GM12875 (cell line): ENCODE measurements around the gene LRRC71.

Experiments
- H3K4me3 ChIP-seq: one replicate; pipeline ENCODE4 v1.5.1; 2011; ENCODE audit warnings: low read depth, low read length, control low read depth
- TF ChIP-seq, protein P1 (sequence below): IDR thresholded peaks from 2 replicates; pipeline ENCODE4 v1.5.1; 2011; ENCODE audit warnings: low read depth, mild to moderate bottlenecking, control low read depth, inconsistent platforms, low read length, moderate library complexity, borderline replicate concordance; ENCODE audit not compliant: insufficient read depth

LRRC71 gene

DNA sequence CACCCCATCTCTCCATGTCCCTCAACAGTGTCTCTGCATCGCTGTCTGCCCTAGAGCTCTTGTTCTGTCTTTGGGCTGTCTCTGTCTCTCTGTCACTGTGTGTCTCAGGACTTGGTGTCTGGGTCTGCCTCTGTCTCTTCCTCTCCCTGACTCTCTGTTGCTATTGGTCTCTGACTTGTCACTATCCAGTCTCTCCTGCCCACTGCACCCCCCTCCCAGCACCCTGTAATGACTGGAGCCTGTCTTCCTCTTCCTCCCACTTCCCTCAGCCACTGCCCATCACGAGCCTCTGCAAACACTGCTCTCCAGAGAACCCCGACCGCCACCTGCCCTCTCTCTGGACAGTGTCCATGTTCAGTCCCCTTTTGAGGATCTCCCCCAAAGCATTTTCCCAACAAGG is 14.8 kb upstream of the LRRC71 start:
- TF ChIP-seq, protein P1, sequence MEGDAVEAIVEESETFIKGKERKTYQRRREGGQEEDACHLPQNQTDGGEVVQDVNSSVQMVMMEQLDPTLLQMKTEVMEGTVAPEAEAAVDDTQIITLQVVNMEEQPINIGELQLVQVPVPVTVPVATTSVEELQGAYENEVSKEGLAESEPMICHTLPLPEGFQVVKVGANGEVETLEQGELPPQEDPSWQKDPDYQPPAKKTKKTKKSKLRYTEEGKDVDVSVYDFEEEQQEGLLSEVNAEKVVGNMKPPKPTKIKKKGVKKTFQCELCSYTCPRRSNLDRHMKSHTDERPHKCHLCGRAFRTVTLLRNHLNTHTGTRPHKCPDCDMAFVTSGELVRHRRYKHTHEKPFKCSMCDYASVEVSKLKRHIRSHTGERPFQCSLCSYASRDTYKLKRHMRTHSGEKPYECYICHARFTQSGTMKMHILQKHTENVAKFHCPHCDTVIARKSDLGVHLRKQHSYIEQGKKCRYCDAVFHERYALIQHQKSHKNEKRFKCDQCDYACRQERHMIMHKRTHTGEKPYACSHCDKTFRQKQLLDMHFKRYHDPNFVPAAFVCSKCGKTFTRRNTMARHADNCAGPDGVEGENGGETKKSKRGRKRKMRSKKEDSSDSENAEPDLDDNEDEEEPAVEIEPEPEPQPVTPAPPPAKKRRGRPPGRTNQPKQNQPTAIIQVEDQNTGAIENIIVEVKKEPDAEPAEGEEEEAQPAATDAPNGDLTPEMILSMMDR: no peak
- H3K4me3 ChIP-seq: no peak overlapping the region

DNA sequence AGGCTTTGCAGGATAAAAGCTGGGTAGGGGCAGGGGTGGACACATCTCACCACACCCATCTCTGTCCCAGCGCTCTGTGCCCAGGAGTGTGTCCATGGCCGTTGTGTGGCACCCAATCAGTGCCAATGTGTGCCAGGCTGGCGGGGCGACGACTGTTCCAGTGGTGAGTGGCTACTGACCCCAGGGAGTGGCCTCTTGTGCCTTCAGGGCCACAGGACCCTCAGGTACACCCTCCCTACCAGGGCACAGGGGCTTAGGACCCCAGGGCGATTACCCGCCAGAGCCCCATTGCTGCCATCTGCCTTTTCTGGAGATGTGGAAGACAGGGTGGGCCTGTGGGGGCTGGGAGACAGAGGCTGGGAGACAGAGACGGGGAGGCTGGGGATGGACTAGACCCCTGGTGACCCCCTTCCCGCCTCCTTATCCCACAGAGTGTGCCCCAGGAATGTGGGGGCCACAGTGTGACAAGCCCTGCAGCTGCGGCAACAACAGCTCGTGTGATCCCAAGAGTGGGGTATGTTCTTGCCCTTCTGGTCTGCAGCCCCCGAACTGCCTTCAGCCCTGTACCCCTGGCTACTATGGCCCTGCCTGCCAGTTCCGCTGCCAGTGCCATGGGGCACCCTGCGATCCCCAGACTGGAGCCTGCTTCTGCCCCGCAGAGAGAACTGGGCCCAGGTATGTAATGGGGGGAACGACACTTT is 14.1 kb upstream of the LRRC71 start:
- TF ChIP-seq, protein P1: no peak

DNA sequence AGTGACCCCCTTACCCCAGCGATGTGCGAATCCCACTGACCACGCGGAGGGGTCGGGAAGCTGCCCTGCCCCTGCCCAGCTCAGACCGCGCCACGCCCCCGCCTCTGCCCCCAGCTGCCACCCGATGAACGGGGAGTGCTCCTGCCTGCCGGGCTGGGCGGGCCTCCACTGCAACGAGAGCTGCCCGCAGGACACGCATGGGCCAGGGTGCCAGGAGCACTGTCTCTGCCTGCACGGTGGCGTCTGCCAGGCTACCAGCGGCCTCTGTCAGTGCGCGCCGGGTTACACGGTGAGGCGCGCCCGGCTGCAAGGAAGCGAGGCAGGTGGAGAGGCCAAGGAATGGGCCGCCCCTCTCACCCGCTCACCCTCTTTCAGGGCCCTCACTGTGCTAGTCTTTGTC is 11.9 kb upstream of the LRRC71 start:
- TF ChIP-seq, protein P1: no peak
- H3K4me3 ChIP-seq: no peak overlapping the region

More for the DNA sequence above, 14.1 kb upstream of the LRRC71 start:
- H3K4me3 ChIP-seq: no peak overlapping the region

DNA sequence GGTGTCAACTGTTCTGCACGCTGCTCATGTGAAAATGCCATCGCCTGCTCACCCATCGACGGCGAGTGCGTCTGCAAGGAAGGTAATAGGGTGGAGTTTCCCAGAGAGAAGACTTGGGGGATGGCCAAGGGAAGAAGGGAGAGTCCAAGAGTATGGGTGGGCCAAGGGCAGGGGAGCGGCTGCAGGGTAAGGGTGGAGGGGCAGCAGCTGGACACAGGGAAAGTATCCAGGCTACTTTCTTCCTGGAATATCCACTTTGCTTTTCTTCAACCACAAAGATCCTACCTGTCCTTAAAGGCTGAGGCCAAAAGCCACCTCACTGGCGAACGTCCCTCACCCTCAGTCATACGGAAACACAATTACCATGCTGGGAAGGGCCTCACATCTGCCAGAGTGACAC is 11.5 kb upstream of the LRRC71 start:
- TF ChIP-seq, protein P1: no peak
- no peak overlapping the region for H3K4me3 ChIP-seq

DNA sequence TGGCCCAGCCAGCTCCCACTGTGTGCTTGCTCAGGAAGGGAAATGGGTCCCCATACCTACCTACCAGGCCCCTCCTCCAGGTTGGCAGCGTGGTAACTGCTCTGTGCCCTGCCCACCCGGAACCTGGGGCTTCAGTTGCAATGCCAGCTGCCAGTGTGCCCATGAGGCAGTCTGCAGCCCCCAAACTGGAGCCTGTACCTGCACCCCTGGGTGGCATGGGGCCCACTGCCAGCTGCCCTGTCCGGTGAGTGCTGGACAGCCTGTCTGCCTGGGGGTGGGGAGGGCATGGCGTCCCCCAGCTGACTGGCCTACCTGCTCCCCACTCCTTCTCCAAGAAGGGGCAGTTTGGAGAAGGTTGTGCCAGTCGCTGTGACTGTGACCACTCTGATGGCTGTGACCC is 10.8 kb upstream of the LRRC71 start:
- no peak overlapping the region for H3K4me3 ChIP-seq
- TF ChIP-seq, protein P1: no peak

DNA sequence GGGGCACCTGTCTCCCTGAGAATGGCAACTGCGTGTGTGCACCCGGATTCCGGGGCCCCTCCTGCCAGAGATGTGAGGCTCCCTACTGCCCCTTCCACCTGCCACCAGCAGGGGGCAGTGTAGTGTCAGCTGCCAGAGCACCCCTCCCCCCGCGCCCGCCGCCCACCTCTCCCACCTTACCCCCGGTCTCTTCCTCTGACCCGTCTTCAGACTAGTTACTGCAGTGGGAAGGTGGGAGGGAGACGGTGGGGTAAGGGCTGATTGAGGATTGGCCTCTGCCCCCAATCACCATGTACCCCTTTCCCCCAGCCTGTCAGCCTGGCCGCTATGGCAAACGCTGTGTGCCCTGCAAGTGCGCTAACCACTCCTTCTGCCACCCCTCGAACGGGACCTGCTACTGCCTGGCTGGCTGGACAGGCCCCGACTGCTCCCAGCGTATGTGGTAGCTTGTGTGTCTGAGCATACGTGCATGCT is 10.1 kb upstream of the LRRC71 start:
- no peak overlapping the region for H3K4me3 ChIP-seq
- TF ChIP-seq, protein P1: peak; percentile 91

DNA sequence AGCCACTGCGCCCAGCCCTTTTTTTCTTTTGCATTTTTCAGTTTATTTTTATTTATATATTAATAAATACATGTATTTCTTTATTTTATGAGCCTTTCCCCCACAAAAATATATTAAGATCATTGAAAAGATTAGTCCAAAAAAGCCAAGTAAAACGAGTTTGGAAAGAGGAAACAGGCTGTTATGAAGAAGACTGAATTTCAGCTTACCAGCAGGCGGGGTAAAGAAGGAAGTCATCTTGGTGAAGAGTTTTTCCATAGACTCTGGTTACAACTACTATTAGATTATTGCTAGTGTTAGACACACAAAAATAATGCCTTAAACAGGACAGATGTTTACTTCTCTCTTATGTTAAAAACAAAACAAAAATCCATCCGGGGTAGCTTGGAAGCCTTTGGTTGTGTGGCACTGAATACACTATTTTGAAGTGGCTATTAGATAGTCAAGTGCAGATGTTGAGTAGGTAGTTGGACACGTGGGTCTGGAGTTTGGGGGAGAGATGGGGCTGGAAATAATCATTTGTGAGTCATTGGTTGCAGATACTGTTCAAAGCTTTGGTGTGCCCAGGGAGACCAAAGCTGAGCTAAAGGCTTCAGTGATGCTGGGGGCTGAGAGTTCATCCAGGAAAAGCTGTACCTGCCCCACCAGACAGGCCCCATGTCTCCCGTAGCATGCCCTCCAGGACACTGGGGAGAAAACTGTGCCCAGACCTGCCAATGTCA is 8.7 kb upstream of the LRRC71 start:
- TF ChIP-seq, protein P1: no peak
- no peak overlapping the region for H3K4me3 ChIP-seq
